Esophagus squamous epithelium (tissue), 4 donors: ENCODE measurements around the gene ARID2.

ENCODE experiments used
- CTCF ChIP-seq, 6 experiments: fragments of 450-650 bp in 4 of 6; fragments of 200-600 bp in 2 of 6; sonication (generic) in 2 of 6; IDR thresholded peaks; one replicate each; pipeline ENCODE4 v1.5.1; 2016 to 2019; ENCODE audit warnings: antibody characterized with exemption in 6 of 6, mild to moderate bottlenecking in 4 of 6, moderate library complexity in 4 of 6
- POLR2A ChIP-seq, 4 donors: fragments of 450-650 bp; IDR thresholded peaks; one replicate each; pipeline ENCODE4 v1.6.1; 2017; ENCODE audit warnings: antibody characterized with exemption in 4 of 4, mild to moderate bottlenecking in 4 of 4, moderate library complexity in 3 of 4

- TF ChIP-seq CTCF (IDR thresholded peaks at IDR 0.05) = no peak
- TF ChIP-seq POLR2A (IDR thresholded peaks at IDR 0.05) = no peak
These were observed 59.5 kb downstream of the ARID2 start for GRCh38 chr12:45789025-45789424.
